ENCODE measurements around the gene PIGL. TPM values are rescaled to one million over a fixed set of nuclear protein-coding genes. Genes with fewer than 3 reads are reported as not detected.

Gene PIGL
- total RNA-seq, 1 donor from 2014 or later: 31.1 TPM

- peaks cover 5% of the 10 kb centered on the region for H3K4me1 Mint-ChIP-seq
- H3K4me3 Mint-ChIP-seq: no peak overlapping the region
- no peaks in the 10 kb centered on the region for H3K9me3 Mint-ChIP-seq
- peaks cover 1% of the 10 kb centered on the region for H3K36me3 Mint-ChIP-seq (ENCODE audit: low read depth)
- DNase-seq (ENCODE audit: low read depth, low spot score): no peak
- no peaks in the 10 kb centered on the region for H3K27me3 Mint-ChIP-seq (ENCODE audit: low read depth)
- no peak for TF ChIP-seq CTCF (conservative IDR thresholded peaks at IDR 0.05)
- H3K27ac Mint-ChIP-seq (ENCODE audit: unreplicated experiment): no peak overlapping the region
Measured at GRCh38 chr17:16241906-16242399, 24.9 kb downstream of the PIGL start.

GRCh38 chr17:16243385-16243784, 26.4 kb downstream of the PIGL start:
- H3K4me3 Mint-ChIP-seq: no peak overlapping the region
- no peak overlapping the region for H3K27ac Mint-ChIP-seq (ENCODE audit: unreplicated experiment)
- peaks cover 5% of the 10 kb centered on the region for H3K4me1 Mint-ChIP-seq
- peaks cover 5% of the 10 kb centered on the region for H3K36me3 Mint-ChIP-seq (ENCODE audit: low read depth)
- DNase-seq (ENCODE audit: low read depth, low spot score): no peak
- TF ChIP-seq CTCF (conservative IDR thresholded peaks at IDR 0.05): no peak
- H3K27me3 Mint-ChIP-seq (ENCODE audit: low read depth): no peaks in the 10 kb centered on the region
- no peaks in the 10 kb centered on the region for H3K9me3 Mint-ChIP-seq

GRCh38 chr17:16243801-16244567, 27.0 kb downstream of the PIGL start:
- H3K27me3 Mint-ChIP-seq (ENCODE audit: low read depth): no peaks in the 10 kb centered on the region
- no peak for DNase-seq (ENCODE audit: low read depth, low spot score)

GRCh38 chr17:16247586-16247984, 30.6 kb downstream of the PIGL start:
- Mint-ChIP-seq H3K36me3 (ENCODE audit: low read depth) (peaks cover 6% of the 10 kb centered on the region), H3K9me3 (no peaks in the 10 kb centered on the region)
- no peak for TF ChIP-seq CTCF (conservative IDR thresholded peaks at IDR 0.05)

More at GRCh38 chr17:16243801-16244567, 27.0 kb downstream of the PIGL start:
- H3K27ac Mint-ChIP-seq (ENCODE audit: unreplicated experiment): no peak overlapping the region
- no peaks in the 10 kb centered on the region for H3K9me3 Mint-ChIP-seq
- no peak overlapping the region for H3K4me3 Mint-ChIP-seq
- H3K4me1 Mint-ChIP-seq: peaks cover 5% of the 10 kb centered on the region
- TF ChIP-seq CTCF (conservative IDR thresholded peaks at IDR 0.05): no peak
- peaks cover 6% of the 10 kb centered on the region for H3K36me3 Mint-ChIP-seq (ENCODE audit: low read depth)

GRCh38 chr17:16250635-16251034, 33.6 kb downstream of the PIGL start:
- no peak for TF ChIP-seq CTCF (conservative IDR thresholded peaks at IDR 0.05)
- Mint-ChIP-seq H3K4me1 (peaks cover 10% of the 10 kb centered on the region), H3K9me3 (no peaks in the 10 kb centered on the region), H3K27ac (ENCODE audit: unreplicated experiment) (no peak overlapping the region), H3K36me3 (ENCODE audit: low read depth) (peaks cover 6% of the 10 kb centered on the region), H3K27me3 (ENCODE audit: low read depth) (no peaks in the 10 kb centered on the region), H3K4me3 (no peak overlapping the region)
- DNase-seq (ENCODE audit: low read depth, low spot score): no peak

More at GRCh38 chr17:16247586-16247984, 30.6 kb downstream of the PIGL start:
- peaks cover 5% of the 10 kb centered on the region for H3K4me1 Mint-ChIP-seq
- H3K27me3 Mint-ChIP-seq (ENCODE audit: low read depth): no peaks in the 10 kb centered on the region
- no peak overlapping the region for H3K27ac Mint-ChIP-seq (ENCODE audit: unreplicated experiment)
- H3K4me3 Mint-ChIP-seq: no peak overlapping the region
- DNase-seq (ENCODE audit: low read depth, low spot score): no peak

Measured in neural crest cell (in vitro differentiated cells).